Inflammatory macrophage treated with lipopolysaccharide for 4 hours (primary cell): Measurements from ENCODE around the gene STXBP3.
A peak's percentile ranks its signal among the peaks of the same experiment; 100 is the strongest.

Experiments
- DNase-seq: peaks from one replicate; pipeline ENCODE4 v3.0.0-alpha.2; 2020

STXBP3 gene

DNA sequence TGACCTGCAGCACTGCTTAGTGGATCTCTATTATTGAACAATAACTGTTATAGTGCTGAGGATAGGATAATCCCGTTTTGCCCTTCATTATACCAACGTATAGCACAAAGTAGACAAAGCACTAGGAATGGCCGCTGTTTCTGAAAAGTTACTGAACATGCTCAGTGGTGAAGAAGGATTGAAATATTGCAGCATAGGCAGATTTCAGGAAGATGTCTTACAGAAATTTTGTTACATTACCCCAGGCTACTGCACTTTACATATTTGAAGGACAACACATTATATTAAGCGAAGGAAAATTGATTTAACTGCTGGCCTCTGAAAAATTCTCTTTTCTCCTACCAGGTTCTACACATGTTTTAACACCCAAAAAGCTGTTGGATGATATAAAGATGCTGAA is 62.0 kb downstream of the STXBP3 start:
- DNase-seq: no peak

GRCh38 chr1:108811611-108812010 is 65.1 kb downstream of the STXBP3 start:
- no peak for DNase-seq

DNA sequence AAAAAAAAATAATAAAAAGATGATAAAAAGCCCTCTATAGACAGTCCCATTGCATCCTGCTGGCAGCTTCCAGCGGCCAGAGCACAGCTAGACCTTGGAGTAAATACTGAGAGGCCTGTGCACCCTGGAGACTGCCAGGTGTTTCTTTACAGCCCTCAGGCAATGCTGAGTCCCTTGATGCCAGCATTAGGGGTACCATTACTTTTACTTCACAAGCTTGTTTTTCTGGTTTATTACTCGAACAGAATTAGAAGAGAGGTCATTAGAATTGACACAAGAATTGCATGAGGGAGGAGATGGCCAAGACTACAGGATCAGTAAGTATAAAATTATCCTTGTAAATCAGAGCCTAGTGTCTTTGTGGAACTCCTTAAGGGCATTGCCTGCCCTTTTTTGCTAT is 66.9 kb downstream of the STXBP3 start:
- DNase-seq: no peak

DNA sequence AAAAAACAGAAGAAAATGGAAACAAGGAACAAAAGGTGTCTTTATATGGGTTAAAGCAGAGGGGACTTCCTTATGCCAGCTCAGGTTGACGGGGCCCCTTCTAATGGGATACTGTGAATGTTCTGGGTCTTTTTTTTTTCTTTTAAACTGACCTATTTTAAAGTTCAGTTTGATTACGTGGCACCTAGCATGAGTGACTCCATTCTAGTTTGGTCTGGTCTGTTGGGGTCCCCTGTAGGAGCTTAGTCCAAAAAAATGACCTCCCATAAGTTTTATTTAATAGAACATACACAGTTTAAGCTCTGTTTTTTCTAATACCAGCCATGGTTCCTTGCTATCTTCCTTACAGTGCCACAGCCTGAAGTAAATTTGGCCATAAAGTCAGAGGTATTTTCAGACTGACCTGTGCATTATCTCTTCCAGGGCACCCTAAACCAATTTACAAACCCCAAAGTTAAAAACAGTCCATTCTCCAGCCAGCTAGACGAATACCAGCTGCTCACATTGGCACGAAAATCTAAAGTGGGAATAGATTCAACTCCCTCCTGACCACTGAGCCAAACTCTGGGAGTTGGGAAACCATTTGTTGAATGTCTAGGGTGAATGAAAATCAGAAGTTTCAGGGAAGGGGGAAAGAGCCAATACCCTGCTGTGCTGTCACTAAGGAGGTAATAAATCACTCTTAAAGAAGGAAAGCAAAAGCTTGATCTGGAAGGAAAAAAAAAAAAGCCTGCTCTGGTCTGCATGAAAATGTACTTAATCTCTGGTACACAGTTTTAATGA is 68.1 kb downstream of the STXBP3 start:
- DNase-seq: no peak

GRCh38 chr1:108815566-108815965 is 69.1 kb downstream of the STXBP3 start:
- DNase-seq: no peak

DNA sequence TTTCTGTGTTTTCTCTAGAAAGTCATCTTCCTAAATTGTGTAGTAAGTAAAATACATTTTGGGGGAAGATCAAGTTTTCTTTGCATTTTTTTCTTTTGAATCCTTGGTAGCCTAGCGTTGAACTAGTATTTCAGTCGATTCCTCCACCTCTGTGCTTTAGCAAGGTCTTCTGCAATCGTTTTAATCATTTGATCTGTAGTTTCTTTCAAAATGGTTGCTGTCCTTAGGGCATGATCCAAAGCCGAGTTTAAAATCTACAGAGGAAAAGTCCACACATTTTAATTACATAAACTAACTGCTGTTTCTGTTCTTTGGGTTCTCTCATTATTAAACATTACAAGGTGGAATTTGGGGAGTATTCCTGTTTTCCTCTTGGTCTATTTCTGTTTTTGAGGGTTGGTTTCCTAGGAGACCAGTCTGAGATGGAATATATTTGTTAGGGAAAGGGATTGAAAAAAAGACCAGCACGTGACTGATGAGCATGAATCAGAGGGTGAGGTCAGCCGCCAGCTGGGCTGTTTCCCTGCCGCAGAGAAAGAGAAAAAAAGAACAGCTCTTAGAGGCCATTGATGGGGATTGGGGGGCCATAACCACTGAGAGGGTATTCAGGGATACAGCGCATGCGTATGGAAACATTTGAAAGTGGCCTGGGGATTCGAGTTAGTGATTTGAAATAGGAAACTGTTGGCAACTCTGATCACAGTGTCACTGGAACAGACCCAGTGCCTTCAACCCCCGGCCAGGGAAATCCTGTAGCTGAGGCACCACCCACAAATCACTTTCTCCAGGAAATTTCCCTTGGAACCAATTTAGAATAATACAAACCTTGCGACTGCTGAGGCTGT is 69.8 kb downstream of the STXBP3 start:
- peak; percentile 36 for DNase-seq

- no peak for DNase-seq
These were observed 70.5 kb downstream of the STXBP3 start for GRCh38 chr1:108817016-108817415.

- DNase-seq: no peak
These were observed 71.3 kb downstream of the STXBP3 start for GRCh38 chr1:108817811-108818210.

GRCh38 chr1:108819878-108820277 is 73.4 kb downstream of the STXBP3 start:
- no peak for DNase-seq

DNA sequence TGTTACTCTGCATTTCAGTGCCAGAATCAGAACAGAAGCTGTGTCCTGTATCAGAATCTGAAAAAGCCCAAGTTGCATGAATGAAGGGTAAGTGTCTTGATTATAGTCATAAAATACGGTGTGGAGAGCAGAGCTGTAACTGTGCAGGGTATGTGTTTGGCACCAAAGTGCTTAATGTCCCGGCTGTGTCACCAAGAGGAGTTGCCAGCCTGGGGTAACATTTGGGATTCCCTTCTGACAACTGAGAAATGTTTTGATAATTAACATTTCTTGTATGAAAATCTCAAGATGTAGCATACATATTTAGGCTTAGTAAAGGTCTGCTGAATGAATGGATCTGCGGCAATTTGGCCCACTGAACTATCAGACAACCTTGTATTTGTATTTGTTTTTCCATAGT is 77.2 kb downstream of the STXBP3 start:
- no peak for DNase-seq

GRCh38 chr1:108824051-108824450 is 77.6 kb downstream of the STXBP3 start:
- DNase-seq: no peak

GRCh38 chr1:108826081-108826635 is 79.7 kb downstream of the STXBP3 start:
- no peak for DNase-seq

DNA sequence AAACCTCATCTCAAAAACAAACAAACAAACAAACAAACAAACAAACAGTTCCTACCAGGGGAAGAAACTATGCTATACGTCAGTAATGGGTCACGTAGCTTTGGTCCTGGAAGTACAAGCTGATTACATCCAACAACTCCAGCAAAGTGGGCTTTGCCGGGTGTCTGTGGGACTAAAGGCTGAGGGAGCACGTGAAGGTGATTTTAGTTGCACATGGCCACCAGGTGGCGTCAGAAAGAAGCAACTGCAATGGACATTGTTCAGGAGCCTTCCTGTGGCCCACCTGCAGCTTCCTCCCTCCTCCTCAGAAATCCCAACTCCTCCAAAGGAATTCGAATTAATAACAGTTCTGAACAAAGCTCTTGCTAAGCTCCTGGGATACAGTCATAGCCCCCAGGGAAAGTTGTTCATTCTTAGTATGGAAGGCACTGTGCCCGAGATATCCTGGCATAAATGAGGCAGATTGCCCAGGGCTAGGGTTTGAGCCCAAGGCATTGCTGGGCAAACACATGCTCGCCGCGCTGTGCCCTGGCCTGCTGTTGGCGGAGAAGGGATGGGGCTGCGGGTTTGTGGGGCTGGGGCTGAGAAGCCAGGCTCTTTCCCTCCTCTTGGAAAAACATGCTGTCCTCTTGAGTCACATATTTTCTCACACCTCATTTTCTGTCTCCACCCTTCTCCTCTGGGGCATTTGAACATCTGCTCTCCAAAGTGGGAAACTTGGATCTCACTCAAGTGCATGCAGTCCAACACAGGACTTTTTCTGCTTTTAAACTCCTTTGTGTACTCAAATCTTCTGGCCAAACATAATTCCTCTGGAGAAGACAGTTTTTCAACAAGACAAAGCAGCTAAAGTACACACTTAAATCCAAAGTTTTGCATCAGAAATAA is 81.8 kb downstream of the STXBP3 start:
- DNase-seq: peak; percentile 40

DNA sequence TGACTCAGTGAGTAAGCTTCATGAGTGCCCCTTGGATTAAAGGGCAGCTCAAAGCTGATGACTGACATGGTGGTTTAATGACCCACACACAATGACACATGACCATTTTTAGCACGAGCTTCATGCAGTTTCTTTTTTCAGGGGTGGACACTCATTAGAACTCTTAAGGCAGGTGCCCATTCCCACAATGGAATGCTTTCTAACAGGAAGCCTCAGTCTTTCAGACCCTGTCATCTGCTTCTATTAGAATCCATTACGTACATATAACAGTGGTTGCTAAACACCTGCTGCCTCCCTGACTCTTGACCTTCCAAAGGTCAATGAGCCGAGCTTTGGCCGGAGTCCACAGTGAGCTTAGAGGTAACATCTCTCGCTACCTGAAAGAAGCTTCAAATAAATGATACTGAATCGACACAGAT is 83.0 kb downstream of the STXBP3 start:
- no peak for DNase-seq

GRCh38 chr1:108830119-108831008 is 83.9 kb downstream of the STXBP3 start:
- DNase-seq: peak; percentile 11

- DNase-seq: no peak
These were observed 84.8 kb downstream of the STXBP3 start for GRCh38 chr1:108831225-108831624.

GRCh38 chr1:108832929-108833328 is 86.5 kb downstream of the STXBP3 start:
- no peak for DNase-seq

GRCh38 chr1:108841703-108842102 is 95.2 kb downstream of the STXBP3 start:
- no peak for DNase-seq

DNA sequence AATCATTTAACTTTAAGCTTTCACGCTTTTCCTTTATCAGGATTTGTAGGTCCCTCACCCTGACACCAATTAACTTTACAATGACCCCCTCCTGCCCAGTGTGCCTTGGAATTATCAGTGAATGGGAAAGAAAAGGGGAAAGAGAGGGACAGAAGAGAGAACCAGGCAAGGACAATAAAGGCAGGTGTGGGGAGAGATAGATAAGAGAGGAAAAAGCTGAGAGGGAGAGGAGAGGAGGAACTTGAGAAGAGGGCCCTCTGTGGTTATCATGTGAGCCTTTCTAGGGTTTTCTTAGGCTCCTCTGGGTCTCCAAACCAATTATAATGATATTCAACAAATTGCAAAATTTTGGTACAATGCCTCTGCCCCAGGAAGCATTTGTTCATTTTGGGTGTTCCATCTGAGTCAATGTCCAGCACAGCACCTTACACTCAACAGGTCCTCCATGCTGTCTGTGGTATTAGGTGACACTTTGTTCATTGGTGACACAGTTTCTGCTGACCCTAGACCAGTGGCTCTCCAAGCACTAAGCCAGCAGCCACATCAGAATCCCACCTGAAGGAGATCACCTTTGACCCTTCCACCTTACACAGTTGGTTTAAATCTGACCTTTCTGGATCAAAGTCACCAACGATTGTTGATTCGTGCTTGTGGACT is 96.2 kb downstream of the STXBP3 start:
- no peak for DNase-seq

GRCh38 chr1:108843390-108844137 is 97.1 kb downstream of the STXBP3 start:
- no peak for DNase-seq
